ENCODE data around the gene MYZAP.

The MYZAP gene

GRCh38 chr15:57624730-57625129, 33.0 kb downstream of the MYZAP start:
- TF ChIP-seq FOXP2 (optimal IDR thresholded peaks at IDR 0.05; ENCODE audit: borderline replicate concordance, extremely low read depth, extremely low read length, insufficient read depth) (no peak), POLR2AphosphoS5 (IDR thresholded peaks at IDR 0.05; ENCODE audit: low read depth, low read length) (no peak), TAF1 (IDR thresholded peaks at IDR 0.05; ENCODE audit: borderline replicate concordance, insufficient read depth, low read length) (no peak), REST (IDR thresholded peaks at IDR 0.05; ENCODE audit: insufficient read depth in 1 of 2, low read depth in 2 of 2, low read length in 2 of 2) (no peak), SIN3A (IDR thresholded peaks at IDR 0.05; ENCODE audit: borderline replicate concordance, insufficient read depth, low read length) (no peak)

- TF ChIP-seq FOXP2 (optimal IDR thresholded peaks at IDR 0.05; ENCODE audit: borderline replicate concordance, extremely low read depth, extremely low read length, insufficient read depth), result no peak
- TF ChIP-seq TAF1 (IDR thresholded peaks at IDR 0.05; ENCODE audit: borderline replicate concordance, insufficient read depth, low read length), result no peak
- TF ChIP-seq SIN3A (IDR thresholded peaks at IDR 0.05; ENCODE audit: borderline replicate concordance, insufficient read depth, low read length), result no peak
- no peak for TF ChIP-seq REST (IDR thresholded peaks at IDR 0.05; ENCODE audit: insufficient read depth in 1 of 2, low read depth in 2 of 2, low read length in 2 of 2)
- TF ChIP-seq POLR2AphosphoS5 (IDR thresholded peaks at IDR 0.05; ENCODE audit: low read depth, low read length), result no peak
Observed at GRCh38 chr15:57625703-57626448, 34.2 kb downstream of the MYZAP start.

- TF ChIP-seq REST (IDR thresholded peaks at IDR 0.05; ENCODE audit: insufficient read depth in 1 of 2, low read depth in 2 of 2, low read length in 2 of 2), result no peak
- no peak for TF ChIP-seq POLR2AphosphoS5 (IDR thresholded peaks at IDR 0.05; ENCODE audit: low read depth, low read length)
- TF ChIP-seq SIN3A (IDR thresholded peaks at IDR 0.05; ENCODE audit: borderline replicate concordance, insufficient read depth, low read length), result no peak
- no peak for TF ChIP-seq FOXP2 (optimal IDR thresholded peaks at IDR 0.05; ENCODE audit: borderline replicate concordance, extremely low read depth, extremely low read length, insufficient read depth)
- TF ChIP-seq TAF1 (IDR thresholded peaks at IDR 0.05; ENCODE audit: borderline replicate concordance, insufficient read depth, low read length), result no peak
Observed at GRCh38 chr15:57626713-57627440, 35.2 kb downstream of the MYZAP start.

- no peak for TF ChIP-seq TAF1 (IDR thresholded peaks at IDR 0.05; ENCODE audit: borderline replicate concordance, insufficient read depth, low read length)
- no peak for TF ChIP-seq SIN3A (IDR thresholded peaks at IDR 0.05; ENCODE audit: borderline replicate concordance, insufficient read depth, low read length)
- no peak for TF ChIP-seq POLR2AphosphoS5 (IDR thresholded peaks at IDR 0.05; ENCODE audit: low read depth, low read length)
- no peak for TF ChIP-seq REST (IDR thresholded peaks at IDR 0.05; ENCODE audit: insufficient read depth in 1 of 2, low read depth in 2 of 2, low read length in 2 of 2)
- no peak for TF ChIP-seq FOXP2 (optimal IDR thresholded peaks at IDR 0.05; ENCODE audit: borderline replicate concordance, extremely low read depth, extremely low read length, insufficient read depth)
Observed at GRCh38 chr15:57631386-57632110, 39.8 kb downstream of the MYZAP start.
